Common myeloid progenitor, CD34-positive (primary cell): ENCODE results near the gene BCAR3.
A peak's percentile ranks its signal among the peaks of the same experiment; 100 is the strongest.

Experiments used
- CTCF ChIA-PET: fragments of 350-600 bp; sonication (Branson Sonifier 250); formaldehyde crosslinking; loops from one replicate; lab custom pipeline; 2021; ENCODE audit warnings: antibody characterized with exemption; lab: Charles Lee
- POLR2A ChIA-PET: fragments of 350-600 bp; sonication (Branson Sonifier 250); formaldehyde crosslinking; loops from one replicate; lab custom pipeline; 2021; ENCODE audit warnings: antibody characterized with exemption; lab: Charles Lee
- DNase-seq, 3 donors: peaks; one replicate each; pipeline versions ENCODE4 v3.0.0 to v3.0.0-alpha.2; 2013
- H3K27ac ChIP-seq, 2 experiments: 1 replicate in 1 of 2; 2 replicates in 1 of 2; pipeline ENCODE4 v1.7.0; 2013; ENCODE audit warnings: inconsistent platforms in 2 of 2, low read length in 2 of 2, mild to moderate bottlenecking in 2 of 2, low read depth in 1 of 2, moderate library complexity in 1 of 2; ENCODE audit not compliant: severe bottlenecking in 2 of 2, insufficient read depth in 1 of 2, poor library complexity in 1 of 2
- H3K27me3 ChIP-seq, 5 experiments: replicated peaks in 2 of 5; 1 replicate in 3 of 5; 2 replicates in 2 of 5; pipeline versions ENCODE4 v1.6.1 to v1.7.0; 2013; ENCODE audit warnings: low read length in 4 of 5, mild to moderate bottlenecking in 2 of 5, moderate library complexity in 2 of 5, inconsistent platforms in 1 of 5; ENCODE audit not compliant: insufficient read depth in 5 of 5, control insufficient read depth in 4 of 5
- H3K36me3 ChIP-seq, 4 experiments: 1 replicate in 2 of 4; 2 replicates in 2 of 4; pipeline versions ENCODE4 v1.6.1 to v1.7.0; 2013; ENCODE audit warnings: low read length in 3 of 4, control low read depth in 1 of 4, mild to moderate bottlenecking in 1 of 4; ENCODE audit not compliant: control insufficient read depth in 4 of 4, insufficient read depth in 4 of 4
- H3K4me1 ChIP-seq, 4 experiments: 1 replicate in 3 of 4; 2 replicates in 1 of 4; pipeline versions ENCODE4 v1.6.1 to v1.7.1; 2013; ENCODE audit warnings: low read length in 3 of 4, mild to moderate bottlenecking in 3 of 4, control low read depth in 1 of 4, inconsistent platforms in 1 of 4, moderate library complexity in 1 of 4; ENCODE audit not compliant: control insufficient read depth in 4 of 4, insufficient read depth in 4 of 4; ENCODE audit errors: control extremely low read depth in 1 of 4
- H3K4me3 ChIP-seq, 7 experiments: 1 replicate in 4 of 7; 2 replicates in 3 of 7; pipeline versions ENCODE4 v1.5.1 to v1.7.0; 2013; ENCODE audit warnings: mild to moderate bottlenecking in 7 of 7, low read length in 6 of 7, moderate library complexity in 6 of 7, inconsistent platforms in 2 of 7, low read depth in 2 of 7, control low read depth in 1 of 7; ENCODE audit not compliant: insufficient read depth in 4 of 7, control insufficient read depth in 1 of 7; ENCODE audit errors: extremely low read depth in 1 of 7
- H3K9me3 ChIP-seq, 5 experiments: 1 replicate in 4 of 5; 2 replicates in 1 of 5; pipeline versions ENCODE4 v1.6.1 to v1.7.1; 2013; ENCODE audit warnings: low read length in 4 of 5, mild to moderate bottlenecking in 2 of 5, inconsistent platforms in 1 of 5, low read depth in 1 of 5, moderate library complexity in 1 of 5; ENCODE audit not compliant: control insufficient read depth in 4 of 5, insufficient read depth in 2 of 5; ENCODE audit errors: control extremely low read depth in 1 of 5
- WGBS: methylation state at CpG from one replicate; pipeline ENCODE4 v1.1.5; 2013; ENCODE audit not compliant: insufficient coverage; 5-methylcytosine and 5-hydroxymethylcytosine counted together

BCAR3 gene

DNA sequence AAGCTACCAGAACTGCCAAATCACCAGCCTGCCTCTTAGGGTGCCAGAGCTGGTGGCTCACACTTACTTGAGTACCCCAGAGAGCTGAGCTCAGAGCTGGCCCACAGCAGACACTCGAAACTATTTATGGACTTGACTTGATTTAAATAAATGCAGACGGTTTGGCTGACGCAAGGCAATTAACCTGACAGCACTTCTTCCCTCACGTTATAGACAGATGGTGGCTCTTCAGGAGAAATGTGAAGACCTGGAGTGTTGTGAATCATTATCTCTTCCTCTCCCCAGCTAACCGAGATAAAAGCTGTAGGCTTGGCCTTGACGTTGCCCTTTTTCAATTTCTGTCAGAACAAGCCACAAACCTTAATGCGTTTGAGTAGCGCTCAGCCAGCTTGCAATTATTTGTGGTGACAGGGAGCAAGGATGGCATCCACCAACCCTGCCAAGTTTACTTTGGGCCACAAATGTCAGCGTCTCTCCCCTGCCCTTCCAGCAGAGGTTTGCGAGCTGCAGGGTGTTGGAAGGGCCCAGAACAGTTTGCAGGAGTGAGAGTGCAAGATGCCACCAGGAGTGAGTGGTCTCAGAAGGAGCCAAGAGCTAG, 34.0 kb upstream of the BCAR3 start:
- CTCF ChIA-PET: interaction anchor here (0.9 kb wide), 1 partner anchor 99 kb away, joined by 3 read pairs; no protein-coding TSS in a partner anchor
- POLR2A ChIA-PET: interaction anchor here (0.6 kb wide), 1 partner anchor 355 kb away, joined by 6 read pairs; no protein-coding TSS in a partner anchor
- H3K36me3 ChIP-seq: no peaks in the 10 kb centered on the region
- H3K27ac ChIP-seq: no peak overlapping the region
- peaks cover 0 to 3% (median 0%) of the 10 kb centered on the region in 5 experiments for H3K27me3 ChIP-seq
- no peak overlapping the region for H3K4me3 ChIP-seq
- peaks cover 0 to 3% (median 0%) of the 10 kb centered on the region in 5 experiments for H3K9me3 ChIP-seq
- H3K4me1 ChIP-seq: peaks cover 0 to 7% (median 4%) of the 10 kb centered on the region in 4 experiments
- no peak for DNase-seq
- WGBS: 85% methylated on average over 8 of the region's 10 CpGs

- WGBS: no CpG with 5 or more reads among the region's 1 CpG
- CTCF ChIA-PET: interaction anchor here (0.6 kb wide), 1 partner anchor 66 kb away, joined by 4 read pairs; no protein-coding TSS in a partner anchor
- Histone ChIP-seq H3K27me3 (peaks cover 0 to 5% (median 2%) of the 10 kb centered on the region in 5 experiments), H3K36me3 (no peaks in the 10 kb centered on the region), H3K9me3 (peaks cover 0 to 3% (median 0%) of the 10 kb centered on the region in 5 experiments), H3K4me1 (peaks cover 0 to 8% (median 4%) of the 10 kb centered on the region in 4 experiments), H3K4me3 (no peak overlapping the region), H3K27ac (no peak overlapping the region)
- POLR2A ChIA-PET: no interaction called here
- DNase-seq: no peak
These were observed 32.7 kb upstream of the BCAR3 start for GRCh38 chr1:93714356-93714755.

DNA sequence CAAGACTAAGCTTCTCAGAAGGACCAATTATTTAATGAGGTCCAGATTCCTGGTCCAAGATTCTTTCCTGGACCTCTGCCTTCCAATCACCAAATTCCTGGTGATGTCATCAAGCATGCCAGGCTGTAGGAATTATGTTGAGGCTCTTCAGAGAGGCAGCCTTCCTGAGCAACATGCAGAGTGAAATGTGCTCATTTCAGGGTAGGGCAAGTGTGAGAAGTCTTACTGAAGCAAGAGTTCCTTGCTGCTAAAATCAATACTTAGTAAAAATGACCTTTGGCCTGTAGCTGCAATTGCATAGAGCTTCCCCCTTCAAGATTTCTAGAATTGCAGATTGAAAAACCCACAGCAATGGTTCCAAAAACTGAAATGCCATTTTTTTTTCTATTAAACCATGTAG, 31.7 kb upstream of the BCAR3 start:
- POLR2A ChIA-PET: no interaction called here
- Histone ChIP-seq H3K27ac (no peak overlapping the region), H3K27me3 (peaks cover 0 to 5% (median 2%) of the 10 kb centered on the region in 5 experiments), H3K36me3 (no peaks in the 10 kb centered on the region), H3K4me3 (no peak overlapping the region), H3K4me1 (peaks cover 0 to 17% (median 9%) of the 10 kb centered on the region in 4 experiments), H3K9me3 (peaks cover 0 to 3% (median 0%) of the 10 kb centered on the region in 5 experiments)
- DNase-seq: no peak
- CTCF ChIA-PET: no interaction called here

GRCh38 chr1:93712741-93713140, 31.1 kb upstream of the BCAR3 start:
- Histone ChIP-seq H3K36me3 (no peaks in the 10 kb centered on the region), H3K27ac (no peak overlapping the region), H3K27me3 (peaks cover 0 to 5% (median 2%) of the 10 kb centered on the region in 5 experiments), H3K4me3 (no peak overlapping the region), H3K9me3 (peaks cover 0 to 3% (median 0%) of the 10 kb centered on the region in 5 experiments), H3K4me1 (peaks cover 0 to 21% (median 9%) of the 10 kb centered on the region in 4 experiments)
- 45% methylated on average over 2 of the region's 2 CpGs for WGBS
- POLR2A ChIA-PET: no interaction called here
- no peak for DNase-seq
- CTCF ChIA-PET: interaction anchor here (1.4 kb wide), 1 partner anchor 10 kb away, joined by 3 read pairs; no protein-coding TSS in a partner anchor

DNA sequence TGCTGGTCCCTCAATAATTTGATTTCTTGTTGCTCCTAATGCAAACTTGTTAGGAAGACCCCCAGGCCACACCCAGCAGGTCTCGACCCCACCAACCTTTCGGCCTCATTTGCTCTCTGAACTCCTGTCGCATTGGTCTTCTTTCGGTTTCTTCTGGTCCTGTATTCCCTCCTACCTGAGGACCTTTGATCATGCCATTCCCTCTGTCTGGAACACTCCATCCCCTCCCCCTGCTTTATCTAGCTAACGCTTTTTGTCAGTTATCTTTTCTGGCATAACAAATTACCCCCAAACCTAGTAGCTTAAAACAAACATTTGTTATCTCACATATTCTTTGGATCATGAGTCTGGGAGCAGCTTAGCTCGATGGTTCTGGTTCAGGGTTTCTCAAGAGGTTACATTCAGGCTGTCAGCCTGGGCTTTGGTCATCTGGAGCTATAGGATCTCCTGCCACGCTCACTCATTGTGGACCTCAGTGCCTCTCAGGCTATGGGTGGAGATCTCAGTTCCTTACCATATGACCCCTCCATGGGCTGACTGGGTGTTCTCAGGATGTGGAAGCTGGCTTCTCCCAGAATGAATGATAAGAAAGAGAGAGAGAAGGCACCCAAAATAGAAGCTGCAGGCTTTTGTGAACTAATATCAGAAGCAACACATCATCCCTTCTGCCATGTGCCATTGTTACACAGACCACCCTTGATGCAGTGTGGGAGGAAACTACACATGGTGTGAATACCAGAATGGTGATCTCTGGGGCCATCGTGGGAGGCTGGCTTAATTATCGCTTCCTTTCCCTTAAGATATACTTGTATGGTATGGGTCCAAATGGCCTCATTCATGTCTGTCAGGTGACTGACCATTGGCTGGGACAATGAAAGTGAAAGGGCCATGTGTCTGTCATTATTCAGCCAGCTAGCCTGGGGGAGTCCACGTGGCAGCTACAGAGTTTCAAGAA, 29.1 kb upstream of the BCAR3 start:
- 86% methylated on average over 8 of the region's 10 CpGs for WGBS
- ChIA-PET CTCF (interaction anchor here (1.0 to 1.7 kb wide), 2 partner anchors 15 to 101 kb away, joined by 3 to 4 read pairs; no protein-coding TSS in a partner anchor), POLR2A (interaction anchor here (0.8 kb wide), 1 partner anchor 12 kb away, joined by 3 read pairs; no protein-coding TSS in a partner anchor)
- Histone ChIP-seq H3K36me3 (no peaks in the 10 kb centered on the region), H3K27ac (no peak overlapping the region), H3K4me1 (peaks cover 0 to 24% (median 11%) of the 10 kb centered on the region in 4 experiments), H3K9me3 (no peaks in the 10 kb centered on the region), H3K27me3 (peaks cover 0 to 5% (median 2%) of the 10 kb centered on the region in 5 experiments), H3K4me3 (no peak overlapping the region)
- no peak for DNase-seq

DNA sequence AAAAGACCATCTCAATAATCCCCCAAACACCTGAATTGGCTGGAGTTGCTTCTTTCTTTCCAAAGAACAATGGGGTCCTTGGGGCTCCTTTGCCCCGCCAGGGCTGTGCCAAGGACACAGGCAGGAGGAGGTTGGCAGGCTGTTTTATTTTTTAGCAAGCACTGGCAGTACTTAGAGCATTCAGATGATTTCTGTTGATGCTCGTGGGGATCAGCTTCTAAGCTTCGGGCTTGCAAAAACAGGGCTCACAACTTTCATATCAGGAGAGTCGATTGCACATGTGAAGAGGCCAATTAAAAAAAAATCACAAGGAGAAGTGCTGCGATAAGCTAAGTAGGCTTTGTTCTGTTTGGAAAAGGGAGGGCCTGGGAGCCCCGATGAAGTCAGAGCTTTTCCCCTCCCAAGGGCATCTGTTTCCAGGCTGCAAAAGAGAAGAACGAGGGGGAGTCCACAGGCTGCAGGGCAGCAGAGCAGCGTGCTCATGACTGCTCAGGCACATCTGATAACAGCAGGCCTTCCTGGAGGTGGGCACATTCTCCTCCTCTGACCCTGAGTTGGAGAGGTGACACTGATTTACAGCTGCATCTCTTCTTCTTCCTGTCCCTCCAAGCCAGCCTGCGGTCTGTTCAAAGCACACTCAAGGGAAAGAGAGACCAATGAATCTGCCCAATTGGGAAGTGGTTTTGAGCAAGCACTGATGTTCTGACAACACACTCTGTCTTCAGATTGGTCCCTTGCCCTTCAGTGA, 27.3 kb upstream of the BCAR3 start:
- Histone ChIP-seq H3K9me3 (no peaks in the 10 kb centered on the region), H3K4me3 (peak overlapping the region in 1 of 7 experiments; percentile 1), H3K27ac (no peak overlapping the region), H3K36me3 (no peaks in the 10 kb centered on the region), H3K27me3 (peaks cover 0 to 5% (median 2%) of the 10 kb centered on the region in 5 experiments), H3K4me1 (peaks cover 0 to 24% (median 13%) of the 10 kb centered on the region in 4 experiments)
- ChIA-PET CTCF (interaction anchor here (1.0 to 1.2 kb wide), 3 partner anchors 15 to 105 kb away, joined by 3 to 4 read pairs (median 3); no protein-coding TSS in a partner anchor), POLR2A (interaction anchor here (0.6 kb wide), 1 partner anchor 18 kb away, joined by 3 read pairs; no protein-coding TSS in a partner anchor)
- DNase-seq: peak; percentile 22 to 68 (median 63)
- WGBS: 2% methylated on average over 7 of the region's 9 CpGs
